Esophagus (tissue), 2 donors: Measurements from ENCODE around the gene COL4A1. TPM values are rescaled to one million over a fixed set of nuclear protein-coding genes. Genes with fewer than 3 reads are reported as not detected.
A peak's percentile ranks its signal among the peaks of the same experiment; 100 is the strongest.

Experiments used
- H3K27ac ChIP-seq, 2 donors: one replicate each; pipeline ENCODE4 v1.5.1; 2013; ENCODE audit warnings: low read depth in 2 of 2, mild to moderate bottlenecking in 2 of 2, inconsistent platforms in 1 of 2, low read length in 1 of 2, moderate library complexity in 1 of 2
- H3K27me3 ChIP-seq, 2 donors: one replicate each; pipeline ENCODE4 v1.6.1; 2013; ENCODE audit warnings: low read length in 2 of 2, control low read depth in 1 of 2, mild to moderate bottlenecking in 1 of 2; ENCODE audit not compliant: insufficient read depth in 2 of 2, control insufficient read depth in 1 of 2
- H3K36me3 ChIP-seq, 2 donors: one replicate each; pipeline ENCODE4 v1.6.1; 2013; ENCODE audit warnings: low read length in 1 of 2; ENCODE audit not compliant: control insufficient read depth in 2 of 2, insufficient read depth in 2 of 2
- H3K4me1 ChIP-seq, 2 donors: one replicate each; pipeline ENCODE4 v1.6.1; 2013; ENCODE audit warnings: low read length in 1 of 2; ENCODE audit not compliant: control insufficient read depth in 2 of 2, insufficient read depth in 2 of 2
- H3K4me3 ChIP-seq, 2 donors: one replicate each; pipeline ENCODE4 v1.5.1; 2013; ENCODE audit warnings: low read length in 2 of 2, mild to moderate bottlenecking in 2 of 2, low read depth in 1 of 2, moderate library complexity in 1 of 2
- H3K9me3 ChIP-seq, 2 donors: one replicate each; pipeline ENCODE4 v1.6.1; 2013; ENCODE audit warnings: mild to moderate bottlenecking in 2 of 2, low read depth in 1 of 2, low read length in 1 of 2, moderate library complexity in 1 of 2; ENCODE audit not compliant: control insufficient read depth in 2 of 2, insufficient read depth in 1 of 2
- WGBS, 2 donors: extraction: QIAGEN DNeasy Blood & Tissue Kit; methylation state at CpG; one replicate each; pipeline ENCODE4 v1.1.7; 2013; 5-methylcytosine and 5-hydroxymethylcytosine counted together
- polyA plus RNA-seq, 2 donors: library from polyadenylated mRNA; stranded (reverse); fragments of 200-250 nt; gene quantifications; one replicate each; pipeline ENCODE4 v1.2.3, GENCODE V29; 2013
- donor health status: healthy with polysubstance abuse.
- donor health status: Bipolar disorder and iron deficiency.

Gene COL4A1
- polyA plus RNA-seq, 2 donors: 10.4 to 23.7 TPM

DNA sequence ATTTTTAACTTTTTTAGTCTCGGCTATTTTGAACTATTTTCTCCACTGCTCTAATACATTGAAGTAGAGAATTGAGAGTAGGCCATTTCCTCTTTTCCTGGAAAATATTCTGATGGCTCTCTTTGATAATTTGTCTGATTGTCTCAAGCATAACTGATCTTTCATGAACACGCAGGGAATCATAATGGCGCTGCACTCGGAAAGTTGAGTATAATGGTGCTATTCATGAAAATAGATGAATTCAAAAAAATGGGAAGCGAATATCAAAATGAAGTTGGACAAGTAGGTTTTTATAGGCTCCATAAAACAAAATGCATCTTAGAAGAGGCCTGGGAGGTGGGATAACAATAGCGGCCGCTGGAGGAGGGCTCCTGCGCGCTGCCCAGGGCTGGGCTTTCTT, 29.2 kb upstream of the COL4A1 start:
- Histone ChIP-seq H3K4me1 (peaks cover 0 to 3% of the 10 kb centered on the region in 2 donors), H3K27me3 (no peaks in the 10 kb centered on the region), H3K36me3 (no peaks in the 10 kb centered on the region), H3K4me3 (no peak overlapping the region), H3K27ac (peak overlapping the region; percentile 6 to 77), H3K9me3 (no peaks in the 10 kb centered on the region)
- WGBS, 2 donors: 90 to 93% methylated on average over 9 of the region's 9 CpGs

DNA sequence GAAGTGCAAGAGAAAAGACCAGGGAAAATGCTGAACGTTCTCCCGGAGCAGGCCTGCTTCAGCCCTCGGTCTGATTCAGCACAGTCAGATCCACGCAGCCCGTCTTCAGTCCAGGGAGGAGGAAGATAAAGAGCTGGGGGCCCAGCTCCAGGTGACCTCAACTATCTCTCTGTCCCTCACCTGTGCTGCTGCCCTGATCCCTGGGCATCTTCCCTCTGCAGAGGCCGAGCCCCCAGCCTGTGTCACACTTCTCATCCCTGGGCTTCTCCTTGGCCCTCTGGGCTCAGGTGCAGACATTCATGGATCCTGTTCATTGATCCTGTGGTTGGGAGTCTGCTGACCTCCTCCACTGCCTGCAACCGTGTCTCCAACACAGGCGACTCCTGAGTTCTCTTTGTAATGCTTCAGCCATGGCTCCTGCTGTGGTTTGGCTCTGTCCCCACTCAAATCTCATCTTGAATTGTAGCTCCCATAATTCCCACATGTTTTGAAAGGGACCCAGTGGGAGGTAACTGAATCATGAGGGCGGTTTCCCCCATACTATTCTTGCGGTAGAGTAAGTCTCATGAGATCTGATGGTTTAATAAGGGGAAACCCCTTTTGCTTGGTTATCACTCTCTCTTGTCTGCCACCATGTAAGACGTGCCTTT, 28.0 kb upstream of the COL4A1 start:
- 80 to 92% methylated on average over 11 of the region's 11 CpGs for WGBS, 2 donors
- H3K4me1 ChIP-seq: peaks cover 0 to 3% of the 10 kb centered on the region in 2 donors

DNA sequence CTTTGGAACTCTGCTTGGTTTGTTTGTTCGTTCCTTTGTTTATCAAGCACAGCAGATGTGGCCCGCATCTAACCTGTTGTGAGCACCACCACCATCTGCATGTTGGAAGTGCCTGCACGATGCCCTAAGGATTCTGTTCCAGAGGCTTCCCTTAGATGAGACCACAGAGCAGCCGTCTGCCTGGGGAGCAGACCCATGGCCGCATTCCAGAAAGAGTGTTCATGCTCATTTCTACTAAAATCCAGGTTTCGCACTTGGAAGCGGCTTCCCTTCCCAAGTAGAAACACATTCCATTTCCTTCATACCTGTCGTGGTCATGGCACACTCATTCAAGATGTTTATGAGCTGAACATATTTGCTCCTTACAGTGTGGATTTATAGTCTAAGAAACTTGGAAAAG, 27.3 kb upstream of the COL4A1 start:
- Histone ChIP-seq H3K27ac (peak overlapping the region in 1 of 2 donors; percentile 11), H3K27me3 (no peaks in the 10 kb centered on the region)
- whole genome bisulfite sequencing, 2 donors: 78 to 79% methylated on average over 8 of the region's 8 CpGs

More for the DNA sequence above, 28.0 kb upstream of the COL4A1 start:
- Histone ChIP-seq H3K27me3 (no peaks in the 10 kb centered on the region), H3K27ac (peak overlapping the region in 1 of 2 donors; percentile 61), H3K4me3 (no peak overlapping the region), H3K9me3 (no peaks in the 10 kb centered on the region), H3K36me3 (no peaks in the 10 kb centered on the region)

DNA sequence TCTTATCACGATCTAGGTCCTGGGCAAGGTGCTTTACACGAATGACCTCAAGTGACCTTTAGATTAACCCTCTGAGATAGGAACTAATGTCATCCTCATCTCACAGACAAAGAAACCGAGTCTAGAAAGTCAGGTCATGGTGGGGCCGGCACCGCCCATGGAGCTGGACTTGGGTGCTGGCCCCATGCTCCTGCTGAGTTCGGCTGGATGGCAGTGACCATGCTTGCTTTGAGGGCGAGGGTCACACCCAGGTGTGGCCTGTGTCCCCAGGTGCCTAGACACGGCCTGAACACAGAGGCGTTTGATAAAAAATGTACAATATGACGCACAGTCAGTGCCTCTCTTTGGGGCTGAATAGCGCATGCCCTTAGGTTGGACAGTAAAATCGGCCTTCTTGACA, 26.9 kb upstream of the COL4A1 start:
- H3K4me3 ChIP-seq: no peak overlapping the region
- WGBS, 2 donors: 86 to 87% methylated on average over 12 of the region's 12 CpGs
- no peaks in the 10 kb centered on the region for H3K27me3 ChIP-seq
- no peaks in the 10 kb centered on the region for H3K36me3 ChIP-seq
- H3K27ac ChIP-seq: peak overlapping the region in 1 of 2 donors; percentile 17
- H3K4me1 ChIP-seq: peaks cover 0 to 3% of the 10 kb centered on the region in 2 donors
- no peaks in the 10 kb centered on the region for H3K9me3 ChIP-seq

More for the DNA sequence above, 27.3 kb upstream of the COL4A1 start:
- Histone ChIP-seq H3K9me3 (no peaks in the 10 kb centered on the region), H3K4me1 (peaks cover 0 to 3% of the 10 kb centered on the region in 2 donors), H3K36me3 (no peaks in the 10 kb centered on the region), H3K4me3 (no peak overlapping the region)

DNA sequence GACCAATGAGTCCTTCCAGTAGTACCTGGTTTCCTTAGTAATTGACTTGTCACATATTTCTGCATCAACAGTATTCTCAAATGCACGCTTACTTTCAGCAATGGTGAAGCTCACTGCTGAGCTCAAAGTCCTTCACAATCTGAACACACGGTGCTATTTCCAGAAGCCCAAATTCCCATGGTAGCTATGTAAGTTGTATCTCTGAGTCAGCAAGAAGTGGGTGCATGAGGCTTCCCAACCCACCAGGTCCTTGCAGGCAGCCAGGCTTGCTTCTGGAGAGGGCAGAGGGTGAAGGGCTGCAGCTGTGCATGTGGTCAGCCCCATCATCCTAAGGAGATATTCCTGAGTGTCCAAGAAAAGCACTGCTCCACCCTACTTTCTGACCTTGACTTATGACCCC, 25.8 kb upstream of the COL4A1 start:
- Histone ChIP-seq H3K9me3 (no peaks in the 10 kb centered on the region), H3K4me1 (peaks cover 0 to 3% of the 10 kb centered on the region in 2 donors), H3K27ac (no peak overlapping the region), H3K36me3 (no peaks in the 10 kb centered on the region), H3K4me3 (no peak overlapping the region), H3K27me3 (no peaks in the 10 kb centered on the region)
- 77 to 82% methylated on average over 2 of the region's 2 CpGs for WGBS, 2 donors

DNA sequence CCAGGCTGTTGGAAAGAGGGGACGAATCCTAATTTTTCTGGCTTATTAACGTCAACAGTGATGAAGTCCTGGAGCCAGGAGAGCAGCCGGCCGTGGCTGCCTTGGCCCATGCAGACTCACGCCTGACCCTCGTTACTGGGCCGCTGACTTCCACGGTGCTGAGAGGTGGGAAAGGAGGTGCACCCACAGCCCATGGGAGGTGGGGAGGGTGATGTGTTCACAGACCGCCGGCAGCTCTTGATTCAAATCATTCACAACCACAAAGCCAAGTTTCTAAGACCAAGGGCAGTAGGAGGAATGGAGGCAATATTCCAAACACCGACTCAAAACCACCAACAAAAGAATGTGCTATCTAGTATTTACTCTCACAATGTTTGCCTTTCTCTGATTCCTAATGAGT, 24.4 kb upstream of the COL4A1 start:
- Histone ChIP-seq H3K4me1 (peaks cover 0 to 3% of the 10 kb centered on the region in 2 donors), H3K9me3 (no peaks in the 10 kb centered on the region), H3K4me3 (no peak overlapping the region), H3K27me3 (no peaks in the 10 kb centered on the region), H3K36me3 (no peaks in the 10 kb centered on the region), H3K27ac (peak overlapping the region; percentile 60 to 79)
- WGBS, 2 donors: 54 to 65% methylated on average over 11 of the region's 11 CpGs

- Histone ChIP-seq H3K27ac (peak overlapping the region; percentile 80), H3K4me3 (no peak overlapping the region), H3K4me1 (peaks cover 0 to 3% of the 10 kb centered on the region in 2 donors), H3K27me3 (no peaks in the 10 kb centered on the region), H3K9me3 (no peaks in the 10 kb centered on the region), H3K36me3 (no peaks in the 10 kb centered on the region)
- WGBS, 2 donors: 80 to 82% methylated on average over 11 of the region's 11 CpGs
Observed at GRCh38 chr13:110330491-110331011, 23.6 kb upstream of the COL4A1 start.

- H3K4me1 ChIP-seq: peaks cover 0 to 3% of the 10 kb centered on the region in 2 donors
- H3K36me3 ChIP-seq: no peaks in the 10 kb centered on the region
- peak overlapping the region; percentile 80 for H3K27ac ChIP-seq
- no peak overlapping the region for H3K4me3 ChIP-seq
- no peaks in the 10 kb centered on the region for H3K27me3 ChIP-seq
- H3K9me3 ChIP-seq: no peaks in the 10 kb centered on the region
- 68 to 72% methylated on average over 21 of the region's 21 CpGs for WGBS, 2 donors
Observed at GRCh38 chr13:110329798-110330461, 23.0 kb upstream of the COL4A1 start.

- Histone ChIP-seq H3K4me3 (no peak overlapping the region), H3K9me3 (no peaks in the 10 kb centered on the region), H3K27me3 (no peaks in the 10 kb centered on the region), H3K4me1 (peaks cover under 1 to 4% of the 10 kb centered on the region in 2 donors), H3K27ac (peak overlapping the region; percentile 37 to 48), H3K36me3 (no peaks in the 10 kb centered on the region)
- 75 to 85% methylated on average over 6 of the region's 6 CpGs for WGBS, 2 donors
Observed at GRCh38 chr13:110329258-110329657, 22.3 kb upstream of the COL4A1 start.
